ENCODE results near the gene CFAP70. TPM values are rescaled to one million over a fixed set of nuclear protein-coding genes. Genes with fewer than 3 reads are reported as not detected.
"Not testable (repeated sequence)": the region's sequence is repeated elsewhere in the genome, so short reads cannot be mapped to it uniquely, and the experiment has no call there.

Gene CFAP70
- total RNA-seq, 1 experiment from 2014 or later: 0.08 TPM

DNA sequence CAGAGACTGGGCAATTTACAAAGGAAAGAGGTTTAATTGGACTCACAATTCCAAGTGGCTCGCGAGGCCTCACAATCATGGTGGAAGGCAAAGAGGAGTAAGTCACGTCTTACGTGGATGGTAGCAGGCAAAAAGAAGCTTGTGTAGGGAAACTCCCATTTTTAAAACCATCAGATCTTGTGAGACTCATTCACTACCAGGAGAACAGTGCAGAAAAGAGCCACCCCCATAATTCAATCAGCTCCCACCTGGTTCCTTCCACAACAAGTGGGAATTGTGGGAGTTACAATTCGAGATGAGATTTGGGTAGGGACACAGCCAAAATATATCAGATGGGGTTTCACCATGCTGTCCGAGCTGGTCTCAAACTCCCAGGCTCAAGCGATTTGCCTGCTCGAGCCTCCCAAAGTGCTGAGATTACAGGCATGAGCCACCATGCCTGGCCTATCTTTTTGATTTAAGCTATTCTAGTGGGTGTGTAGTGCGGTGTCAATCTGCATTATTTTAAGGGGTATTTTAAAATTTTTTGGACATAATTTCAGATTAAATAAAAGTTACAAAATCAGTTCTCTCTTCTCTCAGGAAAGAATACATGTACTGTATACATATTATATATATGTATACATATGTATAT lies 97.2 kb downstream of the CFAP70 start:
- Histone ChIP-seq H3K9me3 (replicated peaks) (peaks cover 6% of the 10 kb centered on the region; the same call in 1 of the 2 replicates), H3K4me1 (replicated peaks) (peaks cover 11% of the 10 kb centered on the region), H3K36me3 (no peaks in the 10 kb centered on the region), H3K27me3 (replicated peaks) (no peaks in the 10 kb centered on the region), H3K4me3 (no peak overlapping the region), H3K27ac (peak overlapping the region; percentile 47)
- DNase-seq (ENCODE audit: low read depth in 1 of 2, low spot score in 2 of 2): no peak

DNA sequence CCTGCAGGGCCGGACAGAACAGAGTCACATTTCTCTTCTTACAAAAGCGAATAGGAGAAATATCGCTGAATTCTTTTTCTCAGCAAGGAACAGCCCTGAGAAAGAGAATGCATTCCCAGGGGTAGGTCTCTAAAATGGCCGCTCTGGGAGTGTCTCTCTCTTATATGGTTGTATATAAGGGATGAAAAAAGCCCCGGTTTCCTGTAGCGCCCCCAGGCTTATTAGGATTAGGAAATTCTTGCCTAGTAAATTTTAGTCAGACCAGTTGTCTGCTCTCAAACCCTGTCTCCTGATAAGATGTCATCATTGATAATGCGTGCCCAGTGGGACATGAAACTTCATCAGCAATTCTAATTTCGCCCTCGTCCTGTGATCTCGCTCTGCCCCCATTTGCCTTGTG lies 100.1 kb downstream of the CFAP70 start:
- not testable (repeated sequence) for H3K4me1 ChIP-seq (replicated peaks); H3K36me3 ChIP-seq; H3K27me3 ChIP-seq (replicated peaks); H3K27ac ChIP-seq; H3K4me3 ChIP-seq; H3K9me3 ChIP-seq (replicated peaks); DNase-seq (ENCODE audit: low read depth in 1 of 2, low spot score in 2 of 2)

DNA sequence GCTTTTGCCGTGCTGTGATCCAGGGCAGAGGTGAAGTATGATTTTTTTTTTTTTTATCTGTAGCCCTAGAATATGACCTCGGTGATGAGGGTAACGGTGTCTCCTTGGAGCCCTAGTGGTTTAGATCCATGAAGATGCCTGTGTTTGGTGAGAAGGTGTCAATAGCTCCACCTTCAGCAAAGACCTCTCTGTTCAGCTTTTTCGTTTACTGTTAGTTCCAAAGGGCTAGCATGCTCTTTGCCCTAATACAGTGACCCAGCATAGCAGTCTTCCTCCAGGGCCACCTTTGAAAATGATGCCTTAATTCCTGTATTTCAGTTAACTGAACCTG lies 105.5 kb downstream of the CFAP70 start:
- Histone ChIP-seq H3K4me3 (peak overlapping the region; percentile 63), H3K36me3 (peaks cover 33% of the 10 kb centered on the region), H3K4me1 (replicated peaks) (peaks cover 10% of the 10 kb centered on the region), H3K9me3 (replicated peaks) (no peaks in the 10 kb centered on the region), H3K27me3 (replicated peaks) (no peaks in the 10 kb centered on the region), H3K27ac (no peak overlapping the region)
- DNase-seq (ENCODE audit: low read depth in 1 of 2, low spot score in 2 of 2): no peak

DNA sequence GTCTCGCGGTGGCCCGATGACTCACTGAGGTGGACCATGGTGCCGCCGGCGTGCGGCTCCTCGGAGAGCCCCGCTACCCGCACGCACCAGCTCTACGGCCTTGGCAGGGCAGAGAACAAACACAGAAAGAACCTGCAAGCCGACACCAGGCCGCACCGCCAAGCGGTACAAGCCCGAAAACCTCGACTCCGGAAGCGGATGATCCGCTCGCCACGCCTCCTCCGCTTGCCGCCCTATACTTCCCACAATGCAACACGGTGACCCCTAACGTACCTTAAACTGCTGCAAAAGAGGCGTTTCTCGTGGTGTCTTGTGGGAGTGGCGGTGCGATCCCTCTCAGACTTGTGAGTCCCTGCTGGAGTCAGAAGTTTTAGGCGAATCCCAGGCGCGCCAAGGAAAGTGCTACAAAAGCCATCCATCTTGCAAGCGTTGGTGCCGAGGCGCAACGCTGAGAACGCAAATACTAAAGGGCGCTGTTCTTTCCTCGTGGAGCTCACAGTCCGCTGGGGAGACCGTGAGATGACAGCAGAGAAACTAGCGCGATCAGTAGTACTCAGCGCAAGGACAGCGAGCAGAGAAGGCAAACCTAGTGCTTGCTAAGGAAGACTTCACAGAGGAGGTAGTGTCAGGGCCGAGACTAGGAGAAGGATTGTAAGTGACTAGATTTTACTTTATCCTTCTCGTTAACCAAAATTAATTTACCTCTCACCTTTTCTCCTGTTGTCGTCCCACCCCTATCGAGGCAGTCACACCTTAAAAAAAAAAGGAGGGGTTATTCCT lies 106.0 kb downstream of the CFAP70 start, which contains the start of gene MRPS16:
MRPS16 (minus strand) TSS at position 200 of the 780 bp plus-strand sequence; CDS start at position 38, 162 bp downstream.
- DNase-seq (ENCODE audit: low read depth in 1 of 2, low spot score in 2 of 2): peak; percentile 96
- Histone ChIP-seq H3K9me3 (replicated peaks) (no peaks in the 10 kb centered on the region), H3K4me1 (replicated peaks) (peaks cover 15% of the 10 kb centered on the region), H3K27ac (peak within 1 kb of the TSS; percentile 76), H3K27me3 (replicated peaks) (no peaks in the 10 kb centered on the region), H3K36me3 (peaks cover 39% of the 10 kb centered on the region), H3K4me3 (peak within 1 kb of the TSS; percentile 63)

DNA sequence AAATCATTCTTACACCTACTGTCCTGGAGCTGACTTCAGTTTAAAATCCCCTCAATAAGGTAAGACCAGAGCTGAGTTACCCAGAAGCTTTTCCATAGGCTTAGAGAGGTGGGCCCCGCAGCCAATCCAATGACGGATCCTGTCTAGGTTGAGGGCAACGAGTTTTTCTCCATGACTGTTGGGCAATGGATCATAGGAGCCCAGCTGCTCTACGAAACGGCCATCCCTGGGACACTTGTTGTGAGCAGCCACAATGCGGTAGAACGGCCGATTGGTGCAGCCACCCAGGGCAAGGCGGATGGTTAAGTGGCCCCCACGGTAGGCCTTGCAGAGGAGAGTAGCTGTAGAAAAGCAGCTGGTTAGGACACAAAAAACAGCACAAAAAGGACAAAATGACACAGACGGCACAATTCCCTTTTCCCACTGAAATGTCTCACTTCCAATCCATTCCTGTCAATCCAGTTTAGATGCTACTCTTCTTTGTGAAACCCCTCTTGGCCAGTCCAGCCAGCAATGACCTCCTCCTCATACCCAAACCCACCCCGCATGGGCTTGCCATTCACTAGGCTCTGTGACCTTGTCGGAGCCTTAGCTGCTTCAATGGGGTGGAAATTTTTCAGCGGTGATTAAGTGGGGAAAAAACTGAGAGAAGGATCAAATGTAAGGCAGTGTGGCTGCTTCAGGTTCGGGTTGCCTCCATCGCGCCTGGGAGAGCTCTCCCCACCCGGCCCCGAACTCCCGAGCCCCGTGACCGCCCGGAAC lies 106.8 kb downstream of the CFAP70 start:
- no peaks in the 10 kb centered on the region for H3K27me3 ChIP-seq (replicated peaks)
- DNase-seq (ENCODE audit: low read depth in 1 of 2, low spot score in 2 of 2): no peak

DNA sequence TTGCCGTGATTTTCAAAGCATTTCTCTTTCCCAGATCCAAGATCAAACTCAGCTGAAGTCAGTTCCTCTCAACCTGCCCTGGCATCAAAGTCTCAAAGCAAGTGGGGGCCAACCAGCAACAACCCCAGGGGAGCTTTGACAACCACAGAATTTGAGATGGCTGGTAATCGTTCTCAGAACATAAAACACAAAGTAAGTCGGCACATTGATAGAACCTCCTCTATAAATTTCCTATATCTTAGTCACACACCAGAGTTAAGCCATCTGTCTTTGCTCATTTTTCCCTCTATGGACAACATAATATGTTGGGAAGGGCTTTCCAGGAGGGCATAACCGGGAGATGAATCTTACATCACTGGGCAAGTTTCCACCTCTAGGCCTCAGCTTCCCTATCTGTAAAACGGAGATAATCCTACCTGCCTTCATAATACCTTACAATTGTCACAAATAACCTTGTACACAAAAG lies 110.4 kb downstream of the CFAP70 start:
- no peak for DNase-seq (ENCODE audit: low read depth in 1 of 2, low spot score in 2 of 2)
- H3K27ac ChIP-seq: no peak overlapping the region
- peaks cover 23% of the 10 kb centered on the region for H3K4me1 ChIP-seq (replicated peaks)
- H3K4me3 ChIP-seq: no peak overlapping the region
- H3K36me3 ChIP-seq: peaks cover 76% of the 10 kb centered on the region
- H3K27me3 ChIP-seq (replicated peaks): no peaks in the 10 kb centered on the region
- H3K9me3 ChIP-seq (replicated peaks): no peaks in the 10 kb centered on the region

More for the DNA sequence above, 106.8 kb downstream of the CFAP70 start:
- H3K9me3 ChIP-seq (replicated peaks): no peaks in the 10 kb centered on the region
- H3K4me1 ChIP-seq (replicated peaks): peaks cover 18% of the 10 kb centered on the region
- peak overlapping the region; percentile 76 for H3K27ac ChIP-seq
- peaks cover 44% of the 10 kb centered on the region for H3K36me3 ChIP-seq
- peak overlapping the region; percentile 63 for H3K4me3 ChIP-seq

DNA sequence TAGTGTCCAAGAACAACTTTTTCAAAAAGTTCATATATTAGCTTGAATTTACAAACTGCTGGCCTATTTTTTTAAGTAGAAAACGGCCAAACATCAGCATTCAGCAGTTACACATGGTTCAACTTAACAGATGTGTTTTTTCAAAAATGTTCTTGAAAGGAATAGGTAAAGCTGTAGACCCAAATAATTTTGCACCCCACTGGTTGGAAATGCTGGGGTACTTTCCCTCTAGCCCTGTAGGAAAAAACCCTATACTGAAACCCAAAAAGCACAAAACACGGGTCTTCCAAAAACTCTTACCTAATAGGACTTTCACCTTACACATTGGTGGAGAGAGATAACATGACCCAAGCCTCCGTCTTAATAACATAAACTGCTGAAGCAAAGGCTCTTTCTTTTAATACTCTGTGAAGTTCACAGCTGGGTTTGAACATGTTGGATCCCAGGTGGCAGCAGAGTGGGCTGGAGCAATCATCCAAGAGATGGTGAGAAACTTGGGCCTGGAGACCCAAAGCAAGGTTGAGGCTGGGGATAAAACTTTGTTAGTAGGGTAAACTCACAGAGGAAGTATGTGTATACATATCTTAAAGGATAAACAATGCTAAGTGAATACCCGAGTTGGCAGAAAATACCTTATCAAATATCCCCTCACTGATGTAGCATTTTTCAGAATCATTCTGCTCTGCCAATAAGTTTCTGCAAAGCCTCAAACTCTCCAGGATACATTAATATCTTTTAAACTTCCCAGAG lies 111.0 kb downstream of the CFAP70 start:
- peaks cover 22% of the 10 kb centered on the region for H3K4me1 ChIP-seq (replicated peaks)
- peak overlapping the region; percentile 85 for H3K4me3 ChIP-seq
- no peaks in the 10 kb centered on the region for H3K9me3 ChIP-seq (replicated peaks)
- DNase-seq (ENCODE audit: low read depth in 1 of 2, low spot score in 2 of 2): no peak
- H3K36me3 ChIP-seq: peaks cover 80% of the 10 kb centered on the region
- H3K27me3 ChIP-seq (replicated peaks): no peaks in the 10 kb centered on the region
- H3K27ac ChIP-seq: peak overlapping the region; percentile 87

DNA sequence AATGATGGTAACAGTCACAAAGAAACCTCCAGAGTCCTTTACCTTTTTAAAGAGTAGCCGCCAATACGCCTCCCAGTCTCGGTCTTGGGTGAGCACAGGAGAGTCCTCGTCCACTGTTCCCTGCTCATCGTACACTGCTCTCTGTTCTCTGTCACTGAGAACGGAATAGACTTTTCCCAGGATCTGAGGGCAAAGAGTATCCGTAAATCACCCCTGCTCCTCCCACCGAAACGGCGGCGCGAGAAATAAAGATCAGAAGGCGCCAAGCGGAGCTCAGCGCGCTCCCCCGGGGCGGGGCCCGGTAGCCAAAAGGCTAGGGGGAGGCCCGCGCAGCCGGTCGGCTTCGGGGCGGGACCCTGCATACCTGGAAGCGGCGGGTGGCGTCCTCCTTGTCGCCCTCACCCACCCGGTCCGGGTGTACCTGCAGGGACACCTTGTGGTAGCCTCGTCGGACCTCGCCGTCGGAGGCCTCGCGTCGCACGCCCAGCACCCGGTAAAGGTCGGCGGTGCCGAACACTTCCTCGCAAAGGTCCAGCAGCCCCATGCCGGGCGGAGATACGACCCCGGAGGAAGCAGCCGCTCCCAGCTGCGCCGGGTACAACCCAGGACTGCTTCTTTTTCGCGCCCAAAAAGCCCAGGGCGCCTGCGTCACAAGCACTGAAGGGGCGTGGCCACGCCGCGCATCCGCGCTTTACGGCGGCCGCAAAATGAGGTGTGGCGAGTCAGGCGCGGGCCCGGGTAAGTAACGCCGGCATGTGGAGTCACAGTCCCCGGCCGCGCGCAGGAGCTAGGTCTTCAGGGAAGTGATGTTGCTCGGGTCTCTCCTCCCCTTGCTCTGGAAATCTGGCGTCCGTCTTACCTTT lies 111.8 kb downstream of the CFAP70 start, which contains the start of gene DNAJC9:
DNAJC9 (minus strand) TSS at position 610 of the 863 bp plus-strand sequence; CDS start at position 544, 66 bp downstream.
- Histone ChIP-seq H3K36me3 (peaks cover 79% of the 10 kb centered on the region), H3K4me1 (replicated peaks) (peaks cover 22% of the 10 kb centered on the region), H3K4me3 (peak within 1 kb of the TSS; percentile 85), H3K27me3 (replicated peaks) (no peaks in the 10 kb centered on the region), H3K9me3 (replicated peaks) (no peaks in the 10 kb centered on the region), H3K27ac (peak within 1 kb of the TSS; percentile 87)
- DNase-seq (ENCODE audit: low read depth in 1 of 2, low spot score in 2 of 2): peak; percentile 95 to 96

DNA sequence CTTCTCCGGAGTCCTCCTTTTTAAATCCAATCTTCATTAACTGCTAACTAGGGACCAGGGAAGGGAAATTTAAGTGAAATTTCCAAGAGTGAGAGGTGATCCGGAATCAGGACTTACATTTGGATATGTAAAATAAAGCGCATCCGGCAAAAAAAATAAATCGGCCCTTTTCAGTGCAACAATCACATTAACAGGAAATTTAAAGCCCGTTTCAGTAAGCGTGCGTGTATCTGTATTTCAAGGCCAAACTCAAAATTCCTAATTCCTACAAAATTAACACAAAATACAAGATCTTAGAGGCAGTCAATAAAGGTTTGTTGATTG lies 112.4 kb downstream of the CFAP70 start:
- H3K9me3 ChIP-seq (replicated peaks): no peaks in the 10 kb centered on the region
- H3K36me3 ChIP-seq: peaks cover 79% of the 10 kb centered on the region
- peak overlapping the region; percentile 87 for H3K27ac ChIP-seq
- H3K4me1 ChIP-seq (replicated peaks): peaks cover 16% of the 10 kb centered on the region
- DNase-seq (ENCODE audit: low read depth in 1 of 2, low spot score in 2 of 2): peak in 1 of 2 experiments; percentile 19
- no peaks in the 10 kb centered on the region for H3K27me3 ChIP-seq (replicated peaks)
- H3K4me3 ChIP-seq: peak overlapping the region; percentile 85

DNA sequence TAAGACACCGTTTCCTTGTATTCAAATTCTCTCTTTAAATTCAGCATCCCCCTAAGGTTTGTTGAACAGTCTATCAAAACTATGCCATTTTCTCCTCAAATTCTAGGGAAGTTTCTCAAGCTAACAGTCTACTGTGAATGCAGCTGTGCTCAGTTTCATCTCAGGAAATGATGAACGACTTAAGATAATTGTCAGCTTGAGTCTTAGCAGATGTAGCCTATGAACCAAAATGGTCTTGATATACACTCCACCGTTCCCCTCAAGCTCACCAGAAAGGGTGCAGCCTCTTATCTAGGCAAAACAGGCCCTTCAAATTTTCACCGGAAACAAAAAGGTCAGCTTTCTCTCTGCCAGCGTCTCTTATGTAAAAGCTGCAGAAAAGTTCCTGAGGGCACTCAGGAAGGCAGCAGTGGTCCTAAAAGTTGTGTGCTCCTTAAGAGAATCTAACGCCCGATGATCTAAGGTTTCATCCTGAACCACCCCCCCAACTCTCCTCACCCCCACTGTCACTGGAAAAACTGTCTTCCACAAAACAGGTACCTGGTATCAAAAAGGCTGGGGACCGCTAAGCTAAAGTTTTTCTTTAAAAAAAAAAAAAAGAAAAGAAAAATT lies 113.7 kb downstream of the CFAP70 start:
- Histone ChIP-seq H3K4me1 (replicated peaks) (peaks cover 15% of the 10 kb centered on the region), H3K27ac (no peak overlapping the region), H3K9me3 (replicated peaks) (no peaks in the 10 kb centered on the region), H3K27me3 (replicated peaks) (no peaks in the 10 kb centered on the region), H3K36me3 (peaks cover 81% of the 10 kb centered on the region), H3K4me3 (no peak overlapping the region)
- no peak for DNase-seq (ENCODE audit: low read depth in 1 of 2, low spot score in 2 of 2)

DNA sequence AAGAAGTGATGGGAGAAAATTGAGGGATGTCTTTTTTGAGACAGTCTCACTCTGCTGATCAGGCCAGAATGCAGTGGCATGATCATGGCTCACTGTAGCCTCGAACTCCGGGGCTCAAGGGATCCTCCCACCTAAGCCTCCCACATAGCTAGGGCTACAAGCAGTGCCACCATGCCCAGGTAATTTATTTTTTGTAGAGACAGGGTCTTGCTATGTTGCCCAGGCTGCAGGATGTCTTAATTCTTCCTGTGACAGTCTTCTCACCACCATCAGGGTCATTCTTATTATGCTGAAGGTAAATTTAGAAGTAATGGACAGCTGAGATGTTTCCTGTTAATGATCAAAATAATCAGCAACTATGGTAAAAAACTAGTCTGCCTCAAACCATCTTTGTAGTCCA lies 118.8 kb downstream of the CFAP70 start:
- Histone ChIP-seq H3K4me1 (replicated peaks) (peaks cover 5% of the 10 kb centered on the region), H3K27ac (no peak overlapping the region), H3K36me3 (peaks cover 77% of the 10 kb centered on the region), H3K27me3 (replicated peaks) (no peaks in the 10 kb centered on the region), H3K9me3 (replicated peaks) (no peaks in the 10 kb centered on the region), H3K4me3 (no peak overlapping the region)
- no peak for DNase-seq (ENCODE audit: low read depth in 1 of 2, low spot score in 2 of 2)

DNA sequence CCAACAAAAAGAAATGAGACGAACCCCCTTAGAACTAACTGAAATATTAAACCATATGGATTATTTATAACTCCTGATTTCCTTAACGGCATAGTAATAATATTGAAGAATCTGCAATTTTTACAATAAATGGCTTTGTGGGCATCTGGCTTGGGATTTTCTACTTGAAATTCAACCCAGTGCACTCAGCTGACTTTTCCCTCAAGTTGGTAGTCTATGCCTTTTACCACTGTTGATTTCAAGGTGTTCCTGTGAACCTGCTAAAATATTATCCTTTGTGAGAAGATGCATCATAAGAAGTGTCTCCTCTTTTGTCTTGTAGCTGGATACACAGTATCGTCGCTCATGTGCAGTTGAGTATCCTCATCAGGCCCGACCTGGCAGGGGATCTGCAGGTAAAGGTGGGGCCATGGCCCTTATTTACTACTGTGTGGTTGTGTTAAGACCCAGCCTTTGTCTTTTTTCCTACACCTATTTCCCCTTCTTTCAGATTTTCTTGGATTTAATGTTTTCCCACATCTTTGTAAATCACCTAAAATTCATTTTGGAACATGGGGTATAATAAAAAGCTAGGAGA lies 119.6 kb downstream of the CFAP70 start:
- Histone ChIP-seq H3K4me1 (replicated peaks) (no peaks in the 10 kb centered on the region), H3K36me3 (peaks cover 72% of the 10 kb centered on the region), H3K27ac (no peak overlapping the region)

More for the DNA sequence above, 119.6 kb downstream of the CFAP70 start:
- Histone ChIP-seq H3K4me3 (no peak overlapping the region), H3K27me3 (replicated peaks) (no peaks in the 10 kb centered on the region), H3K9me3 (replicated peaks) (no peaks in the 10 kb centered on the region)
- no peak for DNase-seq (ENCODE audit: low read depth in 1 of 2, low spot score in 2 of 2)
